KOPT-K1 (cell line): ENCODE measurements around the gene RACK1.
"Not testable (repeated sequence)": the region's sequence is repeated elsewhere in the genome, so short reads cannot be mapped to it uniquely, and the experiment has no call there.

Experiments
- H3K27ac ChIP-seq: fragments of 200-600 bp; sonication (generic); 2 replicates; pipeline ENCODE4 v1.5.1; 2016; ENCODE audit warnings: antibody characterized with exemption, mild to moderate bottlenecking, low read depth, low read length; ENCODE audit not compliant: poor library complexity, severe bottlenecking
- H3K36me3 ChIP-seq: fragments of 200-600 bp; sonication (generic); 2 replicates; pipeline ENCODE4 v1.5.1; 2017; ENCODE audit warnings: antibody characterized with exemption, mild to moderate bottlenecking, low read length, moderate library complexity; ENCODE audit not compliant: insufficient read depth
- H3K9me3 ChIP-seq: fragments of 200-600 bp; sonication (generic); 2 replicates; pipeline ENCODE4 v1.5.1; 2017; ENCODE audit warnings: antibody characterized with exemption, low read length, mild to moderate bottlenecking; ENCODE audit not compliant: insufficient read depth, poor library complexity, severe bottlenecking

The RACK1 gene

GRCh38 chr5:181215997-181216989, 27.4 kb downstream of the RACK1 start:
- Histone ChIP-seq H3K9me3 (no peaks in the 10 kb centered on the region), H3K27ac (peak overlapping the region; percentile 23), H3K36me3 (no peaks in the 10 kb centered on the region)

DNA sequence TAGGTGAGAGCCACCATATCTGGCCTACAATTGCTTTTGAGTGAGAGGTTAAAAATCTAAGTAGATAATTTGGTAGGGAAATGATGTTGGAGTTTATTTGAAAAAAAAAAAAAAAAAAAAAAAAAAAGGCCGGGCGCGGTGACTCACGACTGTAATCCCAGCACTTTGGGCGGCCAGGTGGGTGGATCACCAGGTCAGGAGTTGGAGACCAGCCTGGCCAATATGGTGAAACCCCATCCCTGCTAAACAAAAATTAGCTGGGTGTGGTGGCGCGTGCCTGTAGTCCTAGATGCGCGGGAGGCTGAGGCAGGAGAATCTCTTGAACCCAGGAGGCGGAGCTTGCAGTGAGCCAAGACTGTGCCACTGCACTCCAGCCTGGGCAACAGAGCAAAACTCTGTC, 29.5 kb downstream of the RACK1 start:
- H3K9me3 ChIP-seq, H3K36me3 ChIP-seq, H3K27ac ChIP-seq: not testable (repeated sequence)

DNA sequence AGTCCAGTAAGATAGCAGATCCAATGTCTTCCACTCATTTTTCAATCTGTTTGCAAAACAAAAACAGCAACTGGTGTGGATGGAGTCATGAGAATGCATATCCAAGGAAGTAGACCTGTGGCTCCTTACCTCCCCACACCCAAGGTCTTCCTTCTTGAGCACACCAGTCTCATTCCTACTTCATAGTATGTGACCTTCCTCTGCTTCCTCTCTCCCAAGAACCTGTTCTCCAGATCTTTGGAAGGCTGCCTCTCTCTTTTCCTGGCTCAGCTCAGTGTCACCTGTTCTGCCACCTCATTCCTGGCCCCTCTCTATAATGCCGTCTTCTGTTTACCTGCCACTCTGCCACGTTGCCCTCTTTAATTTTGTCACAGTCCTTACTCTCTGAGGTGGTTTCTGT, 30.8 kb downstream of the RACK1 start:
- Histone ChIP-seq H3K27ac (no peak overlapping the region), H3K36me3 (no peaks in the 10 kb centered on the region), H3K9me3 (peaks cover 7% of the 10 kb centered on the region)

DNA sequence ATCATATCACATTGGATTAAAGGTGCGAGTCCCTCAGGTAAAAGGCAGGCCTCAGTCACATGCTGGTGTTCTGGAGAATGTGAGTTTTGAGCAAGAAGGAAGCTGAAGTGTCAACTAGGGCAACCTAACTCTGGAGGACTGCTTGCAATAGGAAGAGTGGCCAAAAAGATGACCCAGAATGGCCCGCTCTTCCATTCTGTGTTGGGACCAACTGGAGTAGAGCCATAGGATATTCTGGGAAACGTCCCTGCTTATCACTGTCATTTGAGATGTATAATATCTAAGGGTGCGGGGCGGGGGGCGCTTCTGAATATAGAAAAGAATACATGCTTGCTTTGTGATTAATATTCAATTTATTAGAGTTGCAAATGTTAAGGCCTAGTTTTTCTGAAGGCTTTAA, 31.6 kb downstream of the RACK1 start:
- no peaks in the 10 kb centered on the region for H3K36me3 ChIP-seq
- peaks cover 15% of the 10 kb centered on the region for H3K9me3 ChIP-seq
- H3K27ac ChIP-seq, result no peak overlapping the region

GRCh38 chr5:181211208-181211607, 32.5 kb downstream of the RACK1 start:
- no peak overlapping the region for H3K27ac ChIP-seq
- no peaks in the 10 kb centered on the region for H3K36me3 ChIP-seq
- peaks cover 20% of the 10 kb centered on the region for H3K9me3 ChIP-seq

GRCh38 chr5:181210698-181211097, 33.0 kb downstream of the RACK1 start:
- not testable (repeated sequence) for H3K27ac ChIP-seq, H3K36me3 ChIP-seq
- peaks cover 20% of the 10 kb centered on the region for H3K9me3 ChIP-seq

GRCh38 chr5:181210148-181210547, 33.6 kb downstream of the RACK1 start:
- H3K36me3 ChIP-seq, H3K27ac ChIP-seq: not testable (repeated sequence)
- peaks cover 20% of the 10 kb centered on the region for H3K9me3 ChIP-seq

- not testable (repeated sequence) for H3K36me3 ChIP-seq, H3K27ac ChIP-seq
- peaks cover 20% of the 10 kb centered on the region for H3K9me3 ChIP-seq
Measured at GRCh38 chr5:181209006-181209405, 34.7 kb downstream of the RACK1 start.

- Histone ChIP-seq H3K36me3 (no peaks in the 10 kb centered on the region), H3K27ac (no peak overlapping the region), H3K9me3 (peaks cover 20% of the 10 kb centered on the region)
Measured at GRCh38 chr5:181207960-181208253, 35.8 kb downstream of the RACK1 start.

DNA sequence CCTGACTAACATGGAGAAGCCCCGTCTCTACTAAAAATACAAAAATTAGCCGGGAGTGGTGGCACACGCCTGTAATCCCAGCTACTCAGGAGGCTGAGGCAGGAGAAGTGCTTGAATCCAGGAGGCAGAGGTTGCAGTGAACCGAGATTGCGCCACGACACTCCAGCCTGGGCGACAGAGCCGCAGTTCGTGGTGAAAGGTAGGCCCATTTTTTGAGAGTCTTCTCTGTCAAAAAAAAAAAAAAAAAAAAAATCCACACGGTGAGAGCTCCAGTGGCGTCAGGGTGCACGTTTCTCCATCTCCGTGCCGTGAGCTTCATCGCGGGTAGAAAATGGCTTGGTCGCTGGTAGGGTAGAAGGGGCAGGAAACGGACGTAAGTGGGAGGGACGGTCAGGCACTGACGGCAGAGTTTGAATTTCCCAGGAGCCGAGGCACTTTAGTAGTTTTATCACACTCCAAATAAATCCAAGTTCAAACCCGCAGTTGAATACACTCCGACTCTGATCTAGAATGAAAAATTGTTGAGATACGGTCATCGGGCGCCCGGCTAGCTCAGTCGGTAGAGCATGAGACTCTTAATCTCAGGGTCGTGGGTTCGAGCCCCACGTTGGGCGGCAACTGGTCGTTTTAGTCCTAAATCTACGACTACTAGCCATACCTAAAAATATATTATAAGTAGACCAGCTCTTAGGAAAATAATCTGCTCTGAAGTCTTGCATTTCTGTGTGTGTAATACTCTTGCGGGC, 36.3 kb downstream of the RACK1 start:
- H3K27ac ChIP-seq, result peak overlapping the region; percentile 15
- no peaks in the 10 kb centered on the region for H3K36me3 ChIP-seq
- peaks cover 20% of the 10 kb centered on the region for H3K9me3 ChIP-seq

DNA sequence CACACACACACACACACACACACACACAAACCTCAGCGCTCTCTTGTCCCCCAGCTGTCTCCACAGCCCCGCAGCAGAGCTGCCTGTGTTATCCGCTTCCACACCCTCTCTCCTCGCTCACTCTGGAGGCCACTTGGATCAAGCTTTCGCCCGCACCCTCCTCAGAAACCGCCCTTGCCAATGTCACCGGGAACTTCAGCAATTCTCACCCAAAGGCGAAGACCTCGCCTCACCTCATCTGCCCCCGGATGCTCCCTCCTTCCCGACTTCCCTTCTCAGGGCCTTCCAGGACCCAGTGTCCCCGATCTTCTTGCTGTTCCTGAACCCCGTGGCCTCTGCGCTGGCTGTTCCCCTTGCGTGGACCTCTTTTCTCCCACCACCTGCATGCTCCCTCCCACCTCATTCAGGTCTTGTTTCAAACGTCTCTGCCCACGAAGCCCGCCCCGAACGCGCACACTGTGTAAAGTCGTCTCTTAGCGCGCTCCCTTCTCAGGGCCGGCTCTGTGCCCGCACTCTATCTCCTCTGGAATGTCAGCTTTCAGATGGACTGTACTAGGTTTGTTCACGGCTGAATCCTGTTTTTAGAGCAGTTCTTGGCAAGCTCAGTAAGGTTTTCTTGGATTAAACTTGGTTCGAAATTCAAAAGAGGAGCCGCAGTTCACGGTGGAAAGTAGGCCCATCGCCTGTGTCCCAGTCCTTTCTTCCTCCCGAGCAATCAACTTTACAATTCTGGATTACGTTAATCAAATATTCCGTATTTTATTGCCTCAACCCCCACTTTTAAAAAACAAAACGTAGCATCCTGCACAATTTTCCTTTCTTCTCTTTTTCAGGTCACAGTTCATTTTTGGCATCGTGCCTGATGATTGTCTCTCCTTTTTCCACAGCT, 37.7 kb downstream of the RACK1 start:
- Histone ChIP-seq H3K36me3 (no peaks in the 10 kb centered on the region), H3K27ac (no peak overlapping the region), H3K9me3 (peaks cover 20% of the 10 kb centered on the region)

- Histone ChIP-seq H3K36me3 (no peaks in the 10 kb centered on the region), H3K9me3 (peaks cover 20% of the 10 kb centered on the region), H3K27ac (no peak within 1 kb of the TSS)
Measured at GRCh38 chr5:181204826-181205760, 38.6 kb downstream of the RACK1 start, which contains the start of gene TRIM7. TSS of gene TRIM7 (minus strand) at chr5:181205196. CDS start at chr5:181205110, 86 bp downstream.

DNA sequence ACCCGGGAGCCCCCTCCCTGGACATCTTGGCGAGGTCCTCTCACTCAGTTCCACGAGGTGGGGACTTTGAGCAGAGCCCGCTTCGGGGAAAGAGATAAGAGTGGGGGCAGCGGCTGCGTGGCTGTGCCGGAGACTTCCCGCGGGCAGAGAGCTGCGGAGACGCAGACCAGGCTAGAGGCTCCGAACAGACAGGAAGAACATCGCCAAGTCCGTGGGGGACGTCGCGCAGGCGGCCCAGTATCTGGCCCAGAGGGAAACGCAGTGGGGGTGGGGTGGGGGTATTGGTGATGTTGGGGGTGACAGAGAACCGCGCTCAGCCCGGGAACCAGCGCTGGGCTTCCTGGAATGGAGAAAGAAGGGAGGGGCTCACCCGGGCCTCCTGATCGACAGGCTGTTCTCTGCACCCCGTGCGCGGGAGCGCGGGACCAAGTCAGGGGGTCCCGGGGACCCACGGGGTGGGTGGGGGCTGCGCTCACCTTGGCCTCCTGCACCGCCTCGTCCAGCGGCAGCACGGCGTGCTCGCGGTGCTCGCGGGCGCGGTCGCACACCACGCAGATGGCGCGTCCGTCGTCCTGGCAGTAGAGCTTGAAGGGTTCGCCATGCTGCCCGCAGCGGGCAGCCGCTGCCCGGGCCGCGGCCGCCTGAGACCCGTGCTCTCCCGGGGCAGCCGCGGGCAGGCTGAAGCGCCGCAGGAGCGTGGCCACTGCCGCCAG, 39.4 kb downstream of the RACK1 start:
- no peaks in the 10 kb centered on the region for H3K36me3 ChIP-seq
- peaks cover 20% of the 10 kb centered on the region for H3K9me3 ChIP-seq
- no peak overlapping the region for H3K27ac ChIP-seq

DNA sequence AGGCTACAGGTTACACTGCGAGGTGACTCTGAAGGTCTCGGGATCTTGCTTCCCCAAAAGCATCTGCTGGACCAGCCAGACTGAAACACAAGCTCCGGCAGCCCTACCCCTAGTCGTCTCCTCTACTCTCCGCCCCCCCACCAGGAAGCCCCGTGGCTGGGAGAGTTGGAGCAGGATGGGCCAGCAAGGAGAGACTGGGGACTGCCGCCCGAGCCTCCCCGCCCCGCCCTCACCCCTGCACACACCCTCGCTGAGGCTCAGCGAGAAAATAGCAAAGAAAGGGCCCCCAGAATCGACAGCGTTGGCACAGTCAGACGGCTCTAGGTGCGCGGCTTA, 40.0 kb downstream of the RACK1 start:
- Histone ChIP-seq H3K27ac (no peak overlapping the region), H3K9me3 (peaks cover 20% of the 10 kb centered on the region), H3K36me3 (no peaks in the 10 kb centered on the region)
